ENCODE measurements around the gene ANGPTL2.
"Not testable (repeated sequence)": the region's sequence is repeated elsewhere in the genome, so short reads cannot be mapped to it uniquely, and the experiment has no call there.

ANGPTL2 gene

DNA sequence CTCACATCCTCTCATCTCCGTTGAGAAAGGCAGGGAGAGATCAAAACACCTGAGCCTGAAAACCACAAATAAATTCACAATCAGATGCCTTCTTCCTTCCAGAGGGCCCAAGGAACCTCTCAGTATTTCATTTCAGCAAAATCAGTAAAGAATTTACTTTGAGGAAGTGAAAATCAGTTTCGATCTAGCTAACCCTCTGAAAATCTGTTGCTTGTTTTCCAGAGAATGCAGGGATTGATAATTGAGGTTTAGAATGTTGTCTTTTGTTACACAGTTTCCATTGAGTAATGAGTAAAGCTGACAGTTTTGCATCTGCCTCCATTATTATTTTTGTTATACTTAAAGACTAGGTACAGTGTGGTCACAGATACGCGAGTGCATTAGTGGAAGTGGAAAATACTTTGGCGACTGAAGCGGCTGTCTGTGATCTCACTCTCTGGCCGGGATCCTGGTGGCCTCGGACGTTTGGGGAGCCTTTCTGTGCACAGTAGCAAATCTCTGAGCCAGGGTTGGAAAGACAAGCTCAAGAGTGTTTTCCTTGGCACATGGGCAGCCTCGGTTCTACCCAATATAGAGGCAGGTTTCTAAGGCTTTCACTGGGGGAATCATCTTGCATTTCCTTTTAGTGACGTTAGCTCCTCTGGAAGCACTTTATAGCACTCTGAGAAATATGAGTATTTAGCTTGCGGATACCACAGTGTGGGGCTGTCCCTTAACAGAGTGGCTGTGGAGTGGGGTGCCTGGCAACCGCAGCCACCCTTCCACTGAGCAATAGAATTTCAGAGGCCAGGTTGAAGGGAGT, 32.2 kb upstream of the ANGPTL2 start:
- WGBS (ENCODE audit: insufficient coverage, insufficient read length) = no CpG with 5 or more reads among the region's 13 CpGs
- DNase-seq (ENCODE audit: low read depth, low spot score) = no peak
- Histone ChIP-seq H3K4me1 (ENCODE audit: control insufficient read depth, insufficient read depth, low read length) (peaks cover 3% of the 10 kb centered on the region), H3K27ac (ENCODE audit: low read length) (no peak overlapping the region), H3K4me3 (ENCODE audit: low read length) (no peak overlapping the region), H3K27me3 (ENCODE audit: control insufficient read depth, insufficient read depth, low read length) (no peaks in the 10 kb centered on the region), H3K9me3 (ENCODE audit: control insufficient read depth, insufficient read depth, low read length) (no peaks in the 10 kb centered on the region), H3K36me3 (ENCODE audit: control insufficient read depth, insufficient read depth, low read length) (no peaks in the 10 kb centered on the region)

DNA sequence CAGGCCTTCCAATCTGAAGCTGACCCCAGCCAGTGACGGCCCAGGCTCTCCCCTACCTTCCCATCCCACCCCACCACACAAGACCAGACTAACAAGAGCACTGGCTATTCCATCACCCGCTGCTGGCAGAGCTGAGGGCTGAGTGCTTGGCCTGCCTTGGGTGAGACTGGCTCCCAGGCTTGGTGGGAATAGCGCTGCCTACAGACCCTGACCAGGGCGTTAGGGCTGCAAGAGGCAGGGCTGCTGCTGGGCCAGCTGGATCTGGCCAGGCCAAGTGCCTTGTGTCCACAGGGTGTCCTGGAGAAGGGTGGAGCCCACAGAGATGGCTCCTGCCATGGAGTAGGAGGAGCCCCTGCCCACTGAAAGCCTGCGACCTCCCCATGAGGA, 31.6 kb upstream of the ANGPTL2 start:
- no peaks in the 10 kb centered on the region for H3K9me3 ChIP-seq (ENCODE audit: control insufficient read depth, insufficient read depth, low read length)
- peaks cover under 1% of the 10 kb centered on the region for H3K4me1 ChIP-seq (ENCODE audit: control insufficient read depth, insufficient read depth, low read length)
- no CpG with 5 or more reads among the region's 5 CpGs for WGBS (ENCODE audit: insufficient coverage, insufficient read length)
- H3K4me3 ChIP-seq (ENCODE audit: low read length) = no peak overlapping the region
- H3K27me3 ChIP-seq (ENCODE audit: control insufficient read depth, insufficient read depth, low read length) = no peaks in the 10 kb centered on the region
- no peak for DNase-seq (ENCODE audit: low read depth, low spot score)
- no peaks in the 10 kb centered on the region for H3K36me3 ChIP-seq (ENCODE audit: control insufficient read depth, insufficient read depth, low read length)
- no peak overlapping the region for H3K27ac ChIP-seq (ENCODE audit: low read length)

DNA sequence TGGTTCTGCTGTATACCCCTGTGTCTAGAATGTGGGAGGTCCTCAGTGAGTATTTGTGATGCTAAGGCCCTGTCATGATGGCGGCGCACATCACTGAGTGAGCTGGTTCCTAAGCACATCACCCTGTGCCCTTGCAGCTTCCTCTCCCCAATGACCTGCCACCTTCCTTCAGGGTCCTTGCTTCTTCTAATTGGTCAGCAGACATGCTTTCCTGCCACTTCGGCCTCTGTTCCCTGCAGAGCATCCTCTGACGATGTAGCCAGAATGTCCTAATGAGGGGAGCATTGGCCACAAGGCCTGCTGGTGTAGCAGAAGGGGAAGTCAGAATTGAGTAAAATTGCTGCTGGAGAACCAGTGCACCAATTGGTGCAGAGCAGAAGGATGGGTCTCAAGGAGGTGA, 31.1 kb upstream of the ANGPTL2 start:
- Histone ChIP-seq H3K36me3 (ENCODE audit: control insufficient read depth, insufficient read depth, low read length) (no peaks in the 10 kb centered on the region), H3K27me3 (ENCODE audit: control insufficient read depth, insufficient read depth, low read length) (no peaks in the 10 kb centered on the region), H3K4me1 (ENCODE audit: control insufficient read depth, insufficient read depth, low read length) (no peaks in the 10 kb centered on the region; the same call in 1 of the 2 replicates), H3K27ac (ENCODE audit: low read length) (no peak overlapping the region), H3K4me3 (ENCODE audit: low read length) (no peak overlapping the region), H3K9me3 (ENCODE audit: control insufficient read depth, insufficient read depth, low read length) (no peaks in the 10 kb centered on the region)
- no CpG with 5 or more reads among the region's 4 CpGs for WGBS (ENCODE audit: insufficient coverage, insufficient read length)
- DNase-seq (ENCODE audit: low read depth, low spot score) = no peak

DNA sequence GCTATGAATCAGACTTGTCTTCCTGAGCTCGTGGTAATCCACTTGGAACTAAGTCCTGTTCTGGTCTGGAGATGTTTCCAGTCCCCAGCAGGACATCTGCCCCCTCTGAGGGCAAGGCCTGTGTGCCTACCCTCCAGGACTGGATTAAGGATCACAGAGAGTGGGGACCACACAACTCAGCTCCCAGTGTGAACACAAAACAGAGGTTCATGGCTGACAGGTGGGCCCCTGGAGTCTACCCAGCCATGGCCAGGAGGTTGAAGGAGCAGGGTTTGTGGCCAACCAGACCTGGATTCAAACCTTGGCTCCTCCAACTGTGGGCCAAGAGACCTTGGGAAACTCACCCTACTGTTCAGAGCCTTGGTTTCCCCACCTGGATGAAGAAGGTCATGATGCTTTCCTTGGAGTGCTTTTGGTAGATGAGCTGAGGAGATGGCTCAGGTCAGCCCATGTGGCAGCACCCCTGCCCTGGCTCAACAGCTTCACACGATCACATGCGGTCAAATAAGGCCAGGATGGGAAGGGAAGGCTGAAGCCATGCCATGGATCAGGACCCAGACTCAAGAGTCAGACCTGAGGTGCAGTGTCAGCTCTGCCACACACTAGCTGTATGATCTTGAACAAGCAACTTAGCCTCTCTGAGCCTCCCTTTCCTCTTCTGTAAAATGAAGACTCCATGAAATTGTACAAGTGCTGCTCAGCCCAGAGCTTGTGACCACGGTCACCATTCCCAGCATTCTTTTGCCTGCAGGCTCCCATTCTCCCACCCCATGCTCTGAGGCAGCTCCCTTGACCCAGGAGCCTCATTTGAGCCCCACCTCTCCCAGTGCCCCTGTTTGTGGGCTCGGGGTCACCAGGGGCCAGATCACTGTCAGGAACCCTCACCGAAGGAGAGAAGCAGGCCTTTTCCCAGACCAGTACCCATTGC, 27.3 kb upstream of the ANGPTL2 start:
- no peaks in the 10 kb centered on the region for H3K27me3 ChIP-seq (ENCODE audit: control insufficient read depth, insufficient read depth, low read length)
- no peak for DNase-seq (ENCODE audit: low read depth, low spot score)
- H3K27ac ChIP-seq (ENCODE audit: low read length) = no peak overlapping the region
- H3K4me1 ChIP-seq (ENCODE audit: control insufficient read depth, insufficient read depth, low read length) = no peaks in the 10 kb centered on the region; the same call in 1 of the 2 replicates
- H3K36me3 ChIP-seq (ENCODE audit: control insufficient read depth, insufficient read depth, low read length) = no peaks in the 10 kb centered on the region
- H3K9me3 ChIP-seq (ENCODE audit: control insufficient read depth, insufficient read depth, low read length) = no peaks in the 10 kb centered on the region
- WGBS (ENCODE audit: insufficient coverage, insufficient read length) = no CpG with 5 or more reads among the region's 6 CpGs
- no peak overlapping the region for H3K4me3 ChIP-seq (ENCODE audit: low read length)

DNA sequence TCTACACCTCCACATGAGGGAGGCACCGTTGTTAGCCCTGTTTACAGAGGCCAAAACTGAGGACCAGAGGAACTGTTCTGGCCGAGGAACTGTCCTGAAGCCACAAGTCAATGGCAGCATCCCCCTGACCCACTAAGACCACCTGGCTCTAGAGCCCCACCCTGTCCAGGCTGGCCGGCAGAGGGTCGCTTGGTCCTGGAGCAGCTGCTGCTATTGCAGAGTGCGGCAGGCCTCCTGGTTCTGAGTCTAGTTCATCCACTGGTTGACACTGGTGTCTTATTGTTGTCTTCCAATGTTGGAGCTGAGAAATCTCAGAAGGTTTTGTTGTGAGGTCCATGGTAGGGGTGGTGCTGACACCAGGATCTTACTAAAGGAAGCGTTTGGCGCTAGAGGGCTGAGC, 26.6 kb upstream of the ANGPTL2 start:
- Histone ChIP-seq H3K4me1 (ENCODE audit: control insufficient read depth, insufficient read depth, low read length) (no peaks in the 10 kb centered on the region; the same call in 1 of the 2 replicates), H3K9me3 (ENCODE audit: control insufficient read depth, insufficient read depth, low read length) (no peaks in the 10 kb centered on the region), H3K4me3 (ENCODE audit: low read length) (no peak overlapping the region), H3K27ac (ENCODE audit: low read length) (no peak overlapping the region), H3K36me3 (ENCODE audit: control insufficient read depth, insufficient read depth, low read length) (no peaks in the 10 kb centered on the region), H3K27me3 (ENCODE audit: control insufficient read depth, insufficient read depth, low read length) (no peaks in the 10 kb centered on the region)
- no peak for DNase-seq (ENCODE audit: low read depth, low spot score)
- no CpG with 5 or more reads among the region's 7 CpGs for WGBS (ENCODE audit: insufficient coverage, insufficient read length)

DNA sequence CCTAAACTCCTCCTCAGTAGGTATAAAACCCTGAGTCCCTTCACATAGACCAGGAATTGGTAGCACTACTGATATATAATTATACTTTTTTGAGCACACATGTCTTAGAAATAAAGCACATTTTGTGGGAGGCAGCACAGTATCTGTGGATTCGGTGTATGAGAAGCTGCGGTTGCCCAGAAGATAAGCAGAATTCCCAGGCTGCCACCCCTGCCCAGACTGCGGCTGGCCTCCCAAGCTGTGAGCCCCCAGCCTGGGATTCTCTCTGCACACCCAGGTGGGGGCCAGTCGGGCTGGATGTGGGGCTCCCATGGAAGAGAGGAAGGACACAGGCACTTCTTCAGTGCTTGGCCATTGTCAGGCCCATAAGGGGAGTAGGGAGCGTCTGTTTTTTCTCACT, 25.6 kb upstream of the ANGPTL2 start:
- no CpG with 5 or more reads among the region's 5 CpGs for WGBS (ENCODE audit: insufficient coverage, insufficient read length)
- no peaks in the 10 kb centered on the region; the same call in 1 of the 2 replicates for H3K4me1 ChIP-seq (ENCODE audit: control insufficient read depth, insufficient read depth, low read length)

DNA sequence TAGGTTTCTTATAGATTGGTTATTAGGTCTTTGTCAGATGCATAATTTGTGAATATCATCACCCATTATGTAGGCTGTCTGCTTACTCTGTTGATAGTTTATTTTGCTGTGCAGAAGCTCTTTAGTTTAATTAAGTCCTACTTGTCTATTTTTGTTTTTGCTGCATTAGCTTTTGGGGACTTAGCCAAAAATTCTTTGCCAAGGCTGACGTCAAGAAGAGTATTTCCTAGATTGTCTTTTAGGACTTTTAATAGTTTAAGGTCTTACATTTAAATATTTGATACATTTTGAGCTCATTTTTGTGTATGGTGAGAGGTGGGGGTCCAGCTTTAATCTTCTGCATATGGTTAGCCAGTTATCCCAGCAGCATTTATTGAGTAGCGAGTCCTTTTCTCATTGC, 24.8 kb upstream of the ANGPTL2 start:
- Histone ChIP-seq H3K4me3 (ENCODE audit: low read length) (no peak overlapping the region), H3K9me3 (ENCODE audit: control insufficient read depth, insufficient read depth, low read length) (no peaks in the 10 kb centered on the region), H3K27ac (ENCODE audit: low read length) (no peak overlapping the region), H3K36me3 (ENCODE audit: control insufficient read depth, insufficient read depth, low read length) (no peaks in the 10 kb centered on the region), H3K4me1 (ENCODE audit: control insufficient read depth, insufficient read depth, low read length) (peaks cover under 1% of the 10 kb centered on the region; the same call in 1 of the 2 replicates), H3K27me3 (ENCODE audit: control insufficient read depth, insufficient read depth, low read length) (no peaks in the 10 kb centered on the region)
- no CpG with 5 or more reads among the region's 2 CpGs for WGBS (ENCODE audit: insufficient coverage, insufficient read length)
- no peak for DNase-seq (ENCODE audit: low read depth, low spot score)

More for the DNA sequence above, 25.6 kb upstream of the ANGPTL2 start:
- Histone ChIP-seq H3K4me3 (ENCODE audit: low read length) (no peak overlapping the region), H3K36me3 (ENCODE audit: control insufficient read depth, insufficient read depth, low read length) (no peaks in the 10 kb centered on the region), H3K9me3 (ENCODE audit: control insufficient read depth, insufficient read depth, low read length) (no peaks in the 10 kb centered on the region), H3K27me3 (ENCODE audit: control insufficient read depth, insufficient read depth, low read length) (no peaks in the 10 kb centered on the region), H3K27ac (ENCODE audit: low read length) (no peak overlapping the region)
- DNase-seq (ENCODE audit: low read depth, low spot score) = no peak

DNA sequence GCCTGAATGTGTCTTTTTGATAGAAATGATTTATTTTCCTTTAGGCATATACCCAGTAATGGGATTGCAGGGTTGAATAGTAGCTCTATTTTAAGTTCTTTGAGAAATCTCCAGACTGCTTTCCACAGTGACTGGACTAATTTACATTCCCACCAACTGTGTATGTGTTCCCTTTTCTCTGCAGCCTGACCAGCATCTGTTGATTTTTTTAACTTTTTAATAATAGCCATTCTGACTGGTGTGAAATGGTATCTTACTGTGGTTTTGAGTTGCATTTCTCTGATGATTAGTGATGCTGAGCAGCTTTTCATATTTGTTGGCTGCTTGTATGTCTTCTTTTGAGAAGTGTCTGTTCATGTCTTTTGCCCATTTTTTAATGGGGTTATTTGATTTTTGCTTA, 24.4 kb upstream of the ANGPTL2 start:
- H3K9me3 ChIP-seq (ENCODE audit: control insufficient read depth, insufficient read depth, low read length) = not testable (repeated sequence)

DNA sequence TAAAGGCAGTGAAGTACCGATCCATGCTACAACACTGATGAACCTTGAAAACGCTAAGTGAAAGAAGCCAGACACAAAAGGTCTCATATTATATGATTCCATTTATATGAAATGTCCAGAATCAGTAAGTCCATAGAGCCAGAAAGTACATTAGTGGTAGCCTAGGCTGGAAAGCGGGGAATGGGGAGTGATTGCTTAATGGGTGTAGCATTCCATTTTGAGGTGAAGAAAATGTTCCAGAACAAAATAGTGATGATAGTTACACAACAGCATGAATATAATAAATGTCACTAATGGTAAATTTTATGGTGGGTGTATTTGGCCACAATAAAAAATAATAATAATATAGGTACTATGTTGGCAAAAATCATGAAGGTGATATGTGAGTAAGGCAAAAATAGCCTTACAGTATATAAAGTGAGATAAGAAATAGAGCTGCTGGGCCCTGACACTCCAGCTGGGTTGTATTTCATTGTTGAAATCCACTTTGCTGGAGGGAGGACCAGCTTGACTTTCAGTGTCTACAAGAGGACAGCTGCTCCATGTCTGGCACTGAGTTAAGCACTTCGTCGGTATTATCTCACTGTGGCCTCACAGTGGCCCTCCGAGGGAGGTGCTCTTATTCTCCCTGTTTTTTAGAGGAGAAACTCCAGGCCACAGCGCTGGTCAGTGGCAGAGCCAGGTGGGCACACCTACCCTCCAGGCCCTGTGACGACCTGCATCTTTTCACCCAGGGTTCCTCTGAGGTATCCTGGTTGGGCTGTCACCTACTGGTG, 22.4 kb upstream of the ANGPTL2 start:
- Histone ChIP-seq H3K4me3 (ENCODE audit: low read length) (no peak overlapping the region), H3K27me3 (ENCODE audit: control insufficient read depth, insufficient read depth, low read length) (no peaks in the 10 kb centered on the region), H3K9me3 (ENCODE audit: control insufficient read depth, insufficient read depth, low read length) (no peaks in the 10 kb centered on the region), H3K27ac (ENCODE audit: low read length) (no peak overlapping the region), H3K36me3 (ENCODE audit: control insufficient read depth, insufficient read depth, low read length) (no peaks in the 10 kb centered on the region), H3K4me1 (ENCODE audit: control insufficient read depth, insufficient read depth, low read length) (peaks cover 3% of the 10 kb centered on the region; the same call in 1 of the 2 replicates)
- no peak for DNase-seq (ENCODE audit: low read depth, low spot score)
- WGBS (ENCODE audit: insufficient coverage, insufficient read length) = no CpG with 5 or more reads among the region's 8 CpGs

More for the DNA sequence above, 24.4 kb upstream of the ANGPTL2 start:
- H3K36me3 ChIP-seq (ENCODE audit: control insufficient read depth, insufficient read depth, low read length); H3K27ac ChIP-seq (ENCODE audit: low read length); H3K4me1 ChIP-seq (ENCODE audit: control insufficient read depth, insufficient read depth, low read length); DNase-seq (ENCODE audit: low read depth, low spot score); H3K4me3 ChIP-seq (ENCODE audit: low read length); H3K27me3 ChIP-seq (ENCODE audit: control insufficient read depth, insufficient read depth, low read length): not testable (repeated sequence)

DNA sequence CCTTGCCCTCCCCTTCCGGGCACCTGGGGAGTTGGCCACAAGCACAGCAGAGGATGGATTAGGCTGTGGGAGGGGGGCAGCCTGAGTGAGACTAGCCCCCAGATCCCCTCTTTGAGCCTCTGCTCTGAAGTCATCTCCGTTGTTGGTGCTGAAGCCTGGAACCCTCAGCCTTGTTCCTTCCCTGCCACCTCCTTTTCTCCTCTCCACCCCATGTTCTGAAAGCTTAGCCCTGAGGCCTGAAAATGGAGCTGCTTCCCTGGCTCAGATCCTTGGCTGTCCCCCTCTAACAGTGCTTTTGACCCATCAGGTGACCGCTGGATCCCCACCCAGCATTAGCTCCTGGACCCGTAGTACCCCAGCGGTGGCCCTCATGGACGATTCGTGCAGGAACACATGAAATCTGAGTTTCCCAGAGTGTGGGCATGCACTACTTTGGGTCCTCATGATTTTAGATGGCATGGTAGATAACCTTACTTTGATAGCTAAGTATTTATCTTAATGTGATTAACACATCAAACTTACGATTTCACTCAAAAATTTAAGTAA, 21.6 kb upstream of the ANGPTL2 start:
- Histone ChIP-seq H3K9me3 (ENCODE audit: control insufficient read depth, insufficient read depth, low read length) (no peaks in the 10 kb centered on the region), H3K27ac (ENCODE audit: low read length) (no peak overlapping the region), H3K36me3 (ENCODE audit: control insufficient read depth, insufficient read depth, low read length) (no peaks in the 10 kb centered on the region), H3K27me3 (ENCODE audit: control insufficient read depth, insufficient read depth, low read length) (no peaks in the 10 kb centered on the region), H3K4me3 (ENCODE audit: low read length) (no peak overlapping the region), H3K4me1 (ENCODE audit: control insufficient read depth, insufficient read depth, low read length) (peaks cover 3% of the 10 kb centered on the region; the same call in 1 of the 2 replicates)
- WGBS (ENCODE audit: insufficient coverage, insufficient read length) = no CpG with 5 or more reads among the region's 8 CpGs
- DNase-seq (ENCODE audit: low read depth, low spot score) = no peak
